ENCODE data around the gene MGLL.
A peak's percentile ranks its signal among the peaks of the same experiment; 100 is the strongest.

MGLL gene

GRCh38 chr3:127834771-127835170, 12.5 kb upstream of the MGLL start:
- H3K4me3 ChIP-seq (ENCODE audit: low read depth, low read length, poor library complexity, severe bottlenecking): no peak overlapping the region
- no peaks in the 10 kb centered on the region for H3K27me3 ChIP-seq (ENCODE audit: insufficient read depth, low read length)
- H2AFZ ChIP-seq (ENCODE audit: low read length): no peak overlapping the region
- H3K9ac ChIP-seq (ENCODE audit: low read length): no peak overlapping the region
- H3K36me3 ChIP-seq (ENCODE audit: insufficient read depth, low read length): no peaks in the 10 kb centered on the region
- no peaks in the 10 kb centered on the region for H3K9me2 ChIP-seq (ENCODE audit: low read depth, low read length)
- peak overlapping the region; percentile 69 for H3K27ac ChIP-seq (ENCODE audit: low read depth, low read length, poor library complexity, severe bottlenecking)
- TF ChIP-seq EZH2 (IDR thresholded peaks at IDR 0.05; ENCODE audit: borderline replicate concordance, low read length) (no peak), CTCF (IDR thresholded peaks at IDR 0.05; ENCODE audit: low read length) (no peak)
- H4K20me1 ChIP-seq (ENCODE audit: insufficient read depth, low read length): no peaks in the 10 kb centered on the region
- H3K4me1 ChIP-seq (ENCODE audit: insufficient read depth, low read length, severe bottlenecking): peaks cover 24% of the 10 kb centered on the region
- no peak overlapping the region for H3K4me2 ChIP-seq (ENCODE audit: low read length)
- H3F3A ChIP-seq (ENCODE audit: insufficient read depth, low read length): no peaks in the 10 kb centered on the region
- no peaks in the 10 kb centered on the region for H3K79me2 ChIP-seq (ENCODE audit: insufficient read depth, low read length)
- H3K9me3 ChIP-seq (ENCODE audit: low read length): no peaks in the 10 kb centered on the region

GRCh38 chr3:127833281-127834032, 11.1 kb upstream of the MGLL start:
- Histone ChIP-seq H3K79me2 (ENCODE audit: insufficient read depth, low read length) (no peaks in the 10 kb centered on the region), H2AFZ (ENCODE audit: low read length) (no peak overlapping the region), H3K27me3 (ENCODE audit: insufficient read depth, low read length) (no peaks in the 10 kb centered on the region), H3K4me3 (ENCODE audit: low read depth, low read length, poor library complexity, severe bottlenecking) (no peak overlapping the region), H4K20me1 (ENCODE audit: insufficient read depth, low read length) (no peaks in the 10 kb centered on the region), H3K27ac (ENCODE audit: low read depth, low read length, poor library complexity, severe bottlenecking) (no peak overlapping the region), H3K9me2 (ENCODE audit: low read depth, low read length) (no peaks in the 10 kb centered on the region), H3K36me3 (ENCODE audit: insufficient read depth, low read length) (no peaks in the 10 kb centered on the region), H3F3A (ENCODE audit: insufficient read depth, low read length) (no peaks in the 10 kb centered on the region), H3K4me1 (ENCODE audit: insufficient read depth, low read length, severe bottlenecking) (peaks cover 24% of the 10 kb centered on the region), H3K4me2 (ENCODE audit: low read length) (no peak overlapping the region), H3K9me3 (ENCODE audit: low read length) (no peaks in the 10 kb centered on the region; the same call in 1 of the 2 replicates), H3K9ac (ENCODE audit: low read length) (no peak overlapping the region)
- TF ChIP-seq CTCF (IDR thresholded peaks at IDR 0.05; ENCODE audit: low read length) (no peak), EZH2 (IDR thresholded peaks at IDR 0.05; ENCODE audit: borderline replicate concordance, low read length) (no peak)

GRCh38 chr3:127831723-127832172, 9.4 kb upstream of the MGLL start:
- Histone ChIP-seq H3K4me3 (ENCODE audit: low read depth, low read length, poor library complexity, severe bottlenecking) (no peak overlapping the region), H3K27ac (ENCODE audit: low read depth, low read length, poor library complexity, severe bottlenecking) (no peak overlapping the region), H3K9me2 (ENCODE audit: low read depth, low read length) (no peaks in the 10 kb centered on the region), H3K9me3 (ENCODE audit: low read length) (no peaks in the 10 kb centered on the region; the same call in 1 of the 2 replicates), H3K4me2 (ENCODE audit: low read length) (no peak overlapping the region), H3K36me3 (ENCODE audit: insufficient read depth, low read length) (no peaks in the 10 kb centered on the region; the same call in 1 of the 2 replicates), H3K4me1 (ENCODE audit: insufficient read depth, low read length, severe bottlenecking) (peaks cover 23% of the 10 kb centered on the region), H3K79me2 (ENCODE audit: insufficient read depth, low read length) (no peaks in the 10 kb centered on the region), H3K27me3 (ENCODE audit: insufficient read depth, low read length) (no peaks in the 10 kb centered on the region), H3K9ac (ENCODE audit: low read length) (no peak overlapping the region), H2AFZ (ENCODE audit: low read length) (no peak overlapping the region), H3F3A (ENCODE audit: insufficient read depth, low read length) (no peaks in the 10 kb centered on the region), H4K20me1 (ENCODE audit: insufficient read depth, low read length) (no peaks in the 10 kb centered on the region)
- TF ChIP-seq EZH2 (IDR thresholded peaks at IDR 0.05; ENCODE audit: borderline replicate concordance, low read length): no peak
- peak; percentile 91 for TF ChIP-seq CTCF (IDR thresholded peaks at IDR 0.05; ENCODE audit: low read length)

Data from OCI-LY1 (cell line).